Putamen (tissue), 1 donor: ENCODE data around the gene ATOSA.

Experiments
- DNase-seq: peaks from one replicate; pipeline ENCODE4 v3.0.0-alpha.2; 2016; ENCODE audit warnings: low spot score

Gene ATOSA

GRCh38 chr15:52652286-52652685 lies 26.9 kb downstream of the ATOSA start:
- DNase-seq: no peak

DNA sequence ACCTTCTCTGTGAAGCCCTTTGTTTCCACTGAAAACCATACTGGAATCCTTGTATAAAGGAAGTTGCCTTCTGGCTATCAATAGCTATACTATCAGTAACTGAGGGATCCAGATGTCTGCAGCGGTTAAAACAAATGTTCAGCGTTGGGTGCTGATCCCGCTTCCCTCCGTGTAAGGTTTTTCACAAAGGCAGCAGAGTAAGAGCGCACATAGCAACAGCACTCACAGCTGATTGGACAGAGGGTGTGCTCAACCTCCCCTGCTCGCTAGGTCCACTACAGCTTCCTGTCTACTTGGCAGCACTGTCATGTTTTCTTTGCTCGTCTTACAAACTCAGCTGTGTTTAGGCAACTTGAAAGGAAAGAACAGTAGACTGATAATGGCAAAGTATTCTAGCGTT lies 27.3 kb downstream of the ATOSA start:
- DNase-seq: peak; percentile 77

DNA sequence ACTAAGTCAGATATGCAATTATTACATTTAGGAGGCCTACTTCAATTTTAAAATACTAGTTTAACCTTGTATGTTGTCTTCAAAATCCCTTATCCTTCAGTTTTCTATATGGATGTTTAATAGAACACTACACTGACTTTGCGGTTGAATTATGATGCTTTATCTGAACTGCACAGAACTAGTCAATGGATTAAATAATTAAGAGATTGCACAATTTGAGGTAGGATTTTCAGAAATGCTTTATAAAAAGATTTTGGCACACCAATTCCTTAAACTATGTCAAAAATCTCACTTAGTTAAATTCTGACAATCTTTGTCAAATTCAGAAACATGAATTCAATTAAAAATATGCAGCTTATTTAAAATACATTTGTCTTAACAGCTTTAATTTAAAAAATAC lies 28.1 kb downstream of the ATOSA start:
- DNase-seq: no peak

DNA sequence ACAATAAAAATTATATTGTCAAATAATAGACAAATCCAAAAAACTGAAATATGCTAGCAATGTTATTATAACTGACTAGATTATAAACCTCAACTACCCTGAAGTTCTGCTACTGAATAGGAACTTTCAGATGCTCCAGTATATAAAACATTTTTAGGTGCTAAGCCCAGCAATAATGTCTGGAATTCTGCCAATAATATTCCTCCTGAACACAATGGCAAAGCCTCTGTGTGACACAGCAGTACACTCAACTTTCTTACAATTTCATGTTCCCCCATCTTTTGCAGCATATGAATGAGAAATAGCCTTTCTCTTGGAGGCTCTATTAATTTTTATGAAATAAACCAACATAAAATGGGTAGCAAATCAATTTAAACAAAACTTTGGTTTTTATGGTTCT lies 29.5 kb downstream of the ATOSA start:
- no peak for DNase-seq

DNA sequence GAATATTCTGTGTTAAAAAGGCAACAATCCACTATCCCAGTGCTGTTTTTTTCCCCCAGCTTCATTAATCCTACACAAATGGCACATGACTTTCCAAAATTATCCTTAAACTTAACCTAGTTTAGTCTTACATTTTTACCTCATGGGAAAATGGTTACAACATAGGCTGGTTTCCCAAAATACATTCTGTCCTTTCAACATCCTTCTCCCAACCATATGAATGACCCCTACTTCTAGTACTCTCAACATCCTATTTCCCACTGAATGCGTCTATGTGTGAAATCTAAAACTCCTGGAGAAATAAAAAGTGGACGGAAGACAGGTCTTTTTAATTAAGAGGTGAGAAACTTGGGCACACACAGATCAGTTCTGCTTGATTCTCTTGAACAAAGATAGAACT lies 33.3 kb downstream of the ATOSA start:
- no peak for DNase-seq

- no peak for DNase-seq
These were observed 36.5 kb downstream of the ATOSA start for GRCh38 chr15:52642386-52643361.

- no peak for DNase-seq
These were observed 42.7 kb downstream of the ATOSA start for GRCh38 chr15:52636459-52636858.

DNA sequence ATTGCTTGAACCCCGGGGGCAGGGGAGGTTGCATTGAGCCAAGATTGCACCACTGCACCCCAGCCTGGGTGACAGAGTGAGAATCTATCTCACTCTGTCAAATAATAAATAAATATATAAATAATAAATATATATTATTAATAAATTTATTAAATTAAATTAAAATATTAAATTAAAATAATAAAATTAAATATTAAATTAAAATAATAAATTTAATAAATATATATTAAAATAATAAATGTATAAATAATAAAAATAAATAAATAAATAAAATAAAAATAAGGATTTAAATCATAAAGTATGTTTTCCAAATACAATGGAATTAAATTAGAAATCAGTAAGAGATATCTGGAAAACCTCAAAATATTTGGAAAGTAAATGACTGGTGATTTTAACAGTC lies 43.3 kb downstream of the ATOSA start:
- DNase-seq: no peak
